ENCODE data around the gene IGFALS.

DNA sequence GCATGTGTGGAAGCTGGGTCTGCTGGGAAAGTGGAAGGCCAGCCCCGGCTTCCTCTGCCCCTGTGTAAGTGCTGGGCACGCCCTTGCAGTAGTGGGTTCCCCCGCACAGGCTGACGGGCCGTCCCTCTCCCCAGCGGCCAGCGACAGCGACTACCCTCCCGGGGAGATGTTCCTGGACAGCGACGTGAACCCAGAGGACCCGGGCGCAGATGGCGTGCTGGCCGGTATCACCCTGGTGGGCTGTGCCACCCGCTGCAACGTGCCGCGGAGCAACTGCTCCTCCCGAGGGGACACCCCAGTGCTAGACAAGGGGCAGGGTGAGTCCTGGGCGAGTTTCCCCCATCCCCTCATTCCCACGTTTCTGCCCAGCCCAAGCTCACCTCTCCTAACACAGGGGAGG lies 27.7 kb downstream of the IGFALS start:
- TF ChIP-seq, protein P1, sequence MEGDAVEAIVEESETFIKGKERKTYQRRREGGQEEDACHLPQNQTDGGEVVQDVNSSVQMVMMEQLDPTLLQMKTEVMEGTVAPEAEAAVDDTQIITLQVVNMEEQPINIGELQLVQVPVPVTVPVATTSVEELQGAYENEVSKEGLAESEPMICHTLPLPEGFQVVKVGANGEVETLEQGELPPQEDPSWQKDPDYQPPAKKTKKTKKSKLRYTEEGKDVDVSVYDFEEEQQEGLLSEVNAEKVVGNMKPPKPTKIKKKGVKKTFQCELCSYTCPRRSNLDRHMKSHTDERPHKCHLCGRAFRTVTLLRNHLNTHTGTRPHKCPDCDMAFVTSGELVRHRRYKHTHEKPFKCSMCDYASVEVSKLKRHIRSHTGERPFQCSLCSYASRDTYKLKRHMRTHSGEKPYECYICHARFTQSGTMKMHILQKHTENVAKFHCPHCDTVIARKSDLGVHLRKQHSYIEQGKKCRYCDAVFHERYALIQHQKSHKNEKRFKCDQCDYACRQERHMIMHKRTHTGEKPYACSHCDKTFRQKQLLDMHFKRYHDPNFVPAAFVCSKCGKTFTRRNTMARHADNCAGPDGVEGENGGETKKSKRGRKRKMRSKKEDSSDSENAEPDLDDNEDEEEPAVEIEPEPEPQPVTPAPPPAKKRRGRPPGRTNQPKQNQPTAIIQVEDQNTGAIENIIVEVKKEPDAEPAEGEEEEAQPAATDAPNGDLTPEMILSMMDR (IDR thresholded peaks at IDR 0.05) = no peak
- no peak for TF ChIP-seq POLR2A (IDR thresholded peaks at IDR 0.05)

All from esophagus squamous epithelium (tissue), 4 donors.